Transverse colon (tissue), 4 donors: Measurements from ENCODE around the gene CRAT. TPM values are rescaled to one million over a fixed set of nuclear protein-coding genes. Genes with fewer than 3 reads are reported as not detected.

Experiments used
- DNase-seq: peaks from one replicate; pipeline ENCODE4 v3.0.0-alpha.2; 2019
- H3K27ac ChIP-seq, 4 donors: fragments of 200-600 bp; sonication (generic); 2 replicates each; pipeline ENCODE4 v1.5.1; 2016 to 2018; ENCODE audit warnings: inconsistent platforms in 4 of 4
- H3K27me3 ChIP-seq: fragments of 200-600 bp; sonication (generic); 2 replicates; pipeline ENCODE4 v1.5.1; 2017; ENCODE audit warnings: inconsistent platforms
- H3K36me3 ChIP-seq, 4 donors: fragments of 200-600 bp; sonication (generic); 2 replicates each; pipeline ENCODE4 v1.5.1; 2017 to 2019; ENCODE audit warnings: inconsistent platforms in 4 of 4
- H3K4me1 ChIP-seq, 4 donors: fragments of 200-600 bp; sonication (generic); 2 replicates each; pipeline ENCODE4 v1.5.1; 2017 to 2020; ENCODE audit warnings: inconsistent platforms in 4 of 4
- H3K4me3 ChIP-seq, 4 donors: fragments of 200-600 bp; sonication (generic); 1 replicate in 1 of 4; 2 replicates in 3 of 4; pipeline versions ENCODE4 v1.5.1 to v1.6.1; 2017 to 2019; ENCODE audit warnings: inconsistent platforms in 4 of 4
- H3K9me3 ChIP-seq, 2 donors: fragments of 200-600 bp; sonication (generic); 2 replicates each; pipeline ENCODE4 v1.5.1; 2017 to 2019; ENCODE audit warnings: inconsistent platforms in 2 of 2
- CTCF ChIP-seq, 5 experiments: fragments of 200-600 bp in 3 of 5; fragments of 450-650 bp in 2 of 5; sonication (generic) in 3 of 5; IDR thresholded peaks; 1 replicate in 2 of 5; 2 replicates in 3 of 5; pipeline ENCODE4 v1.5.1; 2016 to 2017; ENCODE audit warnings: antibody characterized with exemption in 5 of 5, inconsistent platforms in 3 of 5, mild to moderate bottlenecking in 2 of 5, moderate library complexity in 1 of 5
- EP300 ChIP-seq: sonication (generic); formaldehyde crosslinking; IDR thresholded peaks from one replicate; pipeline ENCODE4 v1.6.1; 2017; ENCODE audit warnings: antibody characterized with exemption, low read depth
- POLR2A ChIP-seq: fragments of 450-650 bp; IDR thresholded peaks from one replicate; pipeline ENCODE4 v1.6.1; 2016; ENCODE audit warnings: antibody characterized with exemption, mild to moderate bottlenecking, moderate library complexity
- POLR2AphosphoS5 ChIP-seq, 3 donors: sonication (generic); formaldehyde crosslinking; IDR thresholded peaks; one replicate each; pipeline ENCODE4 v1.6.1; 2016; ENCODE audit warnings: antibody characterized with exemption in 3 of 3
- WGBS, 2 donors: methylation state at CpG; one replicate each; pipeline ENCODE4 v1.1.5; 2018; ENCODE audit warnings: low coverage in 1 of 2; 5-methylcytosine and 5-hydroxymethylcytosine counted together
- in situ Hi-C, 4 donors: fragments of 200-750 bp; cut with MboI; loops; one replicate each; pipeline versions ENCODE4 v1.15.0 to v1.15.1; 2017; ENCODE audit warnings: low sequenced_read_pairs in 3 of 4, low pct_ligation_motif_present in 1 of 4, low pct_unique_long_range_greater_than_20kb in 1 of 4
- intact Hi-C: fragments of 100-400 bp; cut with DNase I; formaldehyde crosslinking; loops from one replicate; pipeline ENCODE4 v1.15.1; 2023; ENCODE audit warnings: low total_unique reads
- total RNA-seq, 4 donors: library from RNA; depleted of rRNA; stranded (reverse); fragments of >200 nt; gene quantifications; one replicate each; pipeline ENCODE4 v1.1.0, GENCODE V29; 2016

The CRAT gene
- total RNA-seq, 4 donors from 2014 or later, result 124 to 161 (median 136) TPM

- H3K4me1 ChIP-seq, result no peaks in the 10 kb centered on the region
- intact Hi-C loops, result no loop called here
- in situ Hi-C loops, result no loop called here
- no peak overlapping the region for H3K4me3 ChIP-seq
- no peaks in the 10 kb centered on the region for H3K27me3 ChIP-seq
- no peak overlapping the region for H3K27ac ChIP-seq
- no peaks in the 10 kb centered on the region for H3K9me3 ChIP-seq
- WGBS, 2 donors, result 83% methylated on average over 3 of the region's 9 CpGs; no CpG with 5 or more reads in 1 of the 2 donors
- TF ChIP-seq EP300, result no peak
- TF ChIP-seq POLR2A, result no peak
- TF ChIP-seq CTCF (IDR thresholded peaks at IDR 0.05), result no peak
- no peak for TF ChIP-seq POLR2AphosphoS5 (IDR thresholded peaks at IDR 0.05)
- no peak for DNase-seq
- peaks cover 0 to 69% (median 28%) of the 10 kb centered on the region in 4 donors for H3K36me3 ChIP-seq
These were observed 47.5 kb downstream of the CRAT start for GRCh38 chr9:129063061-129063460.

- in situ Hi-C loops, result no loop called here
- 83 to 93% methylated on average over 1 to 12 of the region's 12 CpGs for WGBS, 2 donors
- no peak for DNase-seq
- intact Hi-C loops, result no loop called here
- Histone ChIP-seq H3K27me3 (no peaks in the 10 kb centered on the region), H3K27ac (no peak overlapping the region), H3K4me3 (no peak overlapping the region), H3K36me3 (peaks cover 0 to 69% (median 34%) of the 10 kb centered on the region in 4 donors), H3K9me3 (no peaks in the 10 kb centered on the region), H3K4me1 (no peaks in the 10 kb centered on the region)
- no peak for TF ChIP-seq CTCF (IDR thresholded peaks at IDR 0.05)
- TF ChIP-seq POLR2AphosphoS5 (IDR thresholded peaks at IDR 0.05), result no peak
- TF ChIP-seq POLR2A, result no peak
- no peak for TF ChIP-seq EP300
These were observed 49.6 kb downstream of the CRAT start for GRCh38 chr9:129060991-129061390.

GRCh38 chr9:129059796-129060785 is 50.5 kb downstream of the CRAT start:
- no peak overlapping the region for H3K4me3 ChIP-seq
- DNase-seq, result no peak
- 92% methylated on average over 37 of the region's 37 CpGs; no CpG with 5 or more reads in 1 of the 2 donors for WGBS, 2 donors
- H3K4me1 ChIP-seq, result no peaks in the 10 kb centered on the region
- no peak overlapping the region for H3K27ac ChIP-seq
- TF ChIP-seq CTCF (IDR thresholded peaks at IDR 0.05), result no peak
- TF ChIP-seq EP300, result no peak
- TF ChIP-seq POLR2AphosphoS5 (IDR thresholded peaks at IDR 0.05), result no peak
- no peak for TF ChIP-seq POLR2A
- H3K9me3 ChIP-seq, result no peaks in the 10 kb centered on the region
- in situ Hi-C loops, result no loop called here
- H3K36me3 ChIP-seq, result peaks cover 0 to 70% (median 34%) of the 10 kb centered on the region in 4 donors
- intact Hi-C loops, result no loop called here
- no peaks in the 10 kb centered on the region for H3K27me3 ChIP-seq

GRCh38 chr9:129058965-129059795 is 51.4 kb downstream of the CRAT start:
- in situ Hi-C loops (no loop called here), intact Hi-C loops (no loop called here)
- WGBS, 2 donors, result 60 to 88% methylated on average over 2 to 21 of the region's 21 CpGs
- H3K36me3 ChIP-seq, result peaks cover 0 to 70% (median 31%) of the 10 kb centered on the region in 4 donors
- no peak for DNase-seq
- no peak overlapping the region for H3K4me3 ChIP-seq
- no peak overlapping the region for H3K27ac ChIP-seq
- no peaks in the 10 kb centered on the region for H3K27me3 ChIP-seq
- no peaks in the 10 kb centered on the region for H3K4me1 ChIP-seq
- TF ChIP-seq CTCF (IDR thresholded peaks at IDR 0.05) (no peak), POLR2AphosphoS5 (IDR thresholded peaks at IDR 0.05) (no peak), POLR2A (no peak)
- H3K9me3 ChIP-seq, result no peaks in the 10 kb centered on the region
